T-helper 22 cell (primary cell): Measurements from ENCODE around the gene ZNF138.
"Not testable (repeated sequence)": the region's sequence is repeated elsewhere in the genome, so short reads cannot be mapped to it uniquely, and the experiment has no call there.

Experiments
- DNase-seq: peaks from one replicate; pipeline ENCODE4 v3.0.0-alpha.2; 2020; ENCODE audit warnings: low read depth

The ZNF138 gene

DNA sequence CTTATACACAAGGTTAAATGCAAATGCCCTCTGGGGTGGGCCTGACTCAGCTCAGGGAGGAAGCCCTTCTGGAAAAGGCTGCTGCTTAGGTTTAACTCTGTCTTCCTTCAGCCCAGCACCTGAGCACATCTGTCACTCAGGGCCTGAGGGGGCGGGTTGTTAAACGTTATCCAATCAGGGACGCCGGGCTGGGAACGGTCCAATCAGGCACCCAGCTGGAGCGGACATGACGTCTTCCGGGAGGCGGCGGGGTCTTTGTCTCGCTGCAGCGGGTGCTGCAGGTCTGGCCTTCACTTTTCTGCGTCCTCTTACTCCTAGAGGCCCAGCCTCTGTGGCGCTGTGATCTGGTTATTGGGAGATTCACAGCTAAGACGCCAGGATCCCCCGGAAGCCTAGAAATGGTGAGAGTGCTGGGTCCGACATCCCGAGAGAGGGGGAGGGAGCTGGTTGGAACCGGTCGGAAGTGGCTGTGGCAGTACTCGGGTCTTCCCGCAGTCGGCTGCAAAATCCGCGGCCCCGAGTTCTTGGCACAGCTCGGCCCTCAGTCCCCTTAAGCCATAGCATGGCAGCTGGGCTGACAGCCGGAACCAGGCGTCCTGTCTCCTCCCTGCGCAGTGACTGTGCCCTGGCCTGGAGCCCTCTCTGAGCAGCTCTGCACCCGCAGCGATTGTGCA is at the start of gene ZNF138:
ZNF138 (plus strand) TSS at position 258 of the 674 bp plus-strand sequence; CDS start at position 399, 141 bp downstream.
- DNase-seq = peak; percentile 85

DNA sequence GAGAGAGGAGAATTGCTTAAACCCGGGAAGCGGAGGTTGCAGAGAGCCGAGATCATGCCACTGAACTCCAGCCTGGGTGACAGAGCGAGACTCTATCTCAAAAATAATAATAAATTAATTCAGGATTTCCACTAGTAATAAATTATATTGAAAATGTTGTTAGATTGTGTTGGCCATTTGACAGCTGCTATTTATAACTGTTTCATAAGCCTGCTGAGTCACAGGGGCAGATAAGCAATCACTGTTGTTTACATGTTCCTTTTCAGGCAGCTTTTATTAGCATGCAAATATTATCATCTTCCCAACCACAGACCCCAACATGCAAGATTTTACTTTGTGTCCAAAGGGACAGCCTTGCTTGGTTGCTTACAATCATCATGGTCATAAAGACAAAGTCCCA is 49.5 kb upstream of the ZNF138 start:
- DNase-seq = no peak

GRCh38 chr7:64747802-64748201 is 46.4 kb upstream of the ZNF138 start:
- no peak for DNase-seq

- DNase-seq = no peak
Observed at GRCh38 chr7:64753032-64753431, 41.2 kb upstream of the ZNF138 start.

- no peak for DNase-seq
Observed at GRCh38 chr7:64755865-64756264, 38.4 kb upstream of the ZNF138 start.

DNA sequence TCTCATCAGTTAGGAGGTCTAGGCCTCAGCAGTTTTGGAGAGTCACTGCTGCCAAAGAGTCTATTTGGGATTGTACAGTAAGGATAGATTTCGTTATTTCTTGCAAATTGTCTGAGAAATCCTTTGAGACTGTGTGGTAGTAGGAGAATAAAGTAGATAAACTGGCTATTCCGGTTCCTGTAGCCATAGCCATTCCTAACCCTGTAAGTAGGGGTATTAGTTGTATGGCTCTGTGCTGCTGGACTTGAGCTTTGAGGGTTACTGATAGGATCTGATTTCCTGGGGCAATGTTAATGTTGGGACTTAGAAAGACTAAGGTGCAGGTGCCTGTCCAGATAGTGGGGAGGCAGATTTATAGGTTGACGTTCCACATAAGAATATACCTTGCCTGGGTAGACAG is 36.1 kb upstream of the ZNF138 start:
- no peak for DNase-seq

DNA sequence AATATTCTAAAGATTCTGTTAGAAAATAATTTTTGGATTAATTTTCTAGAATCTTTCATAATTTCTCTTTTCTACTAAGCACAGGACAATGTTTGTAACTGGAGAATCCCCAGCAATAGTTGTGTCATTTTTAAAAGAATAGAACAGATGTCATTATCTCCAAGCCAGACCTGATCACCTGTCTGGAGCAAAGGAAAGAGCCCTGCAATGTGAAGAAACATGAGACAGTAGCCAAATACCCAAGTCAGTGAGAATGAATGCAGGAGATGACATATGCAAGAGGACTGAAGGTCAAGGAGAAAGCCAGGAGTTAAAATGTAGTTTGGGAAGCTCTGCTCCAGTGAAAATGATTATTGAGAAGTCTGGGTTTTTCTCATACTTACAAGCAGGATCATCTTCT is 25.4 kb upstream of the ZNF138 start:
- DNase-seq = no peak

- no peak for DNase-seq
Observed at GRCh38 chr7:64774204-64774842, 19.9 kb upstream of the ZNF138 start.

DNA sequence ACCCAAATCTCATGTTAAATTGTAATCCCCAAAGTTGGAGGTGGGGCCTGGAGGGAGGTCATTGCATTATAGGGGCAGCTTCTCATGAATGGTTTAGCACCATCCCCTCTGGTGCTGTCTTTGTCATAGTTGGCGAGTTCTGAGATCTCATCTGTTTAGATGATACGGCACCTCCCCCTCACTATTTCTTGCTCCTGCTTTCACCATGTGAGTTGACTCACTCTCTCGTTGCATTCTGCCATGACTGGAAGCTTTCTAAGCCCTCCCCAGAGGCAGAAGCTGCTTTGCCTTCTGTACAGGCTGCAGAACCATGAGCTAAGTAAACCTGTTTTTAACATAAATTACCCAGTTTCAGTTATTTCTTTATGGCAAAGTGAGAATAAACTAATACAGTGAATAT is 18.9 kb upstream of the ZNF138 start:
- DNase-seq = no peak

- DNase-seq = not testable (repeated sequence)
Observed at GRCh38 chr7:64784842-64785241, 9.4 kb upstream of the ZNF138 start.

DNA sequence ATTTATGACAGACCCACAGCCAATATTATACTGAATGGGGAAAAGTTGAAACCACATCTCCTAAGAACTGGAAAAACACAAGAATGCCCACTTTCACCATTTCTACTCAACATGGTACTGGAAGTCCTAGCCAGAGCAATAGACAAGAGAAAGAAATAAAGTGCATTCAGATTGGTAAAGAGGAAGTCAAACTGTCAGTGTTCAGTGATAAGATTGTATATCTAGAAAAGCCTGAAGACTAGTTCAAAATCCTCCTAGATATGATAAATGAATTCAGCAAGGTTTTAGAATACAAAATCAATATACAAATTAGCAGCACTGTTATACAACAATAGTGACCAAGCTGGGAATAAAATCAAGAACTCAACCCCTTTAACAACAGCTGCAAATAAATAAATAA is 6.9 kb upstream of the ZNF138 start:
- DNase-seq = no peak

DNA sequence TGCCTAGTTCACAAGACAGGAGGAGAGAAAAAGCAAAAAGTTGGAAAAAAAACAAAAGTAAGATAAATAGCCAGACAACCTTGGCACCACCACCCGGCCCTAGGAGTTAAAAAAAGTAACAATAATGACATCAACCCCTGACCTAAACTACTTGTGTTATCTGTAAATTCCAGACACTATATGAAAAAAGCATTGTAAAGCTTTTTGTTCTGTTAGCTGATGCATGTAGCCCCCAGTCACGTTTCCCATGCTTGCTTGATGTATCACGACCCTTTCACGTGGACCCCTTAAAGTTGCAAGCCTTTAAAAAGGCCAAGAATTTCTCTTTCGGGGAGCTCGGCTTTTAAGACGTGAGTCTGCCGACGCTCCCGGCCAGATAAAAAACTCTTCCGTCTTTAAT is 5.0 kb upstream of the ZNF138 start:
- not testable (repeated sequence) for DNase-seq

GRCh38 chr7:64793106-64793755 is 997 bp upstream of the ZNF138 start:
- DNase-seq = no peak

DNA sequence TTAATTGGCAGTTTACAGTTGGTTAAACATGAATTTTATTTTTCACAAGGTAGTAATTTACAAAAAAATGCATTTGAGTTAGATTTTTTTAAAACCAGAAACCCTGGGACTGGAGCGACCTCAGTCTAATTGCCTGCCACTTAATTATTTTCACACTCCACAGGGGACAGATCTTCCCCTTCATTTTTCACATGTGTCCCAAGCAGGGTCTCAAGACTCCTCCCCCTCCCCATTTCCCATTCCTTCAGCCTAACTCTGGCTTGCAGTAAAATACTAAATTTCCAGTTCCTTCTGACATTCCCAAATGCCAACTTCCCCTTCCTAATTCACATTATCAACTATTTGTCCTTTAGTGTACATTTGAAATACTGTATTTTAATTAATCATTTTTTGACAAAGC is 948 bp downstream of the ZNF138 start:
- no peak for DNase-seq

- DNase-seq = not testable (repeated sequence)
Observed at GRCh38 chr7:64799169-64799568, 4.9 kb downstream of the ZNF138 start.

DNA sequence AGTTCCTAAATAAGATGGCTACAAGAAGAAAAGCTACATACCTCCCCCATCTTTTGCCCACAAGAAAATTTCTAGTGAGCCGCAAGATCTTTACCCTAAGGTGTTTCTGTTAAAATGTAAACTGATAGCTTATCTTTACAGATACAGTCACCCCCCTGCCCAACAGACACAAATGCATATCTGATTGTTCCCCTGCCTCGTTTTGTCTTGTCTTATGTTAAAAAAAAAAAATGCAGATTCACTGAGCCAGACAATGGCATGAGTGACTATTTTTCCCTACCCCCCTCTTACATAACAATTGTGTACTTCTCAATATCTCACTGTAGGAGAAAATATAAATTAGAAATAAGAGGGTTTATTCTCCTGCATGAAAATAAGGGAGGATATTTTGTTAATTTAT is 8.5 kb downstream of the ZNF138 start:
- no peak for DNase-seq

- no peak for DNase-seq
Observed at GRCh38 chr7:64807731-64808365, 13.6 kb downstream of the ZNF138 start.

GRCh38 chr7:64811767-64812166 is 17.5 kb downstream of the ZNF138 start:
- DNase-seq = no peak

GRCh38 chr7:64830926-64831325 is 36.7 kb downstream of the ZNF138 start:
- DNase-seq = no peak

- no peak for DNase-seq
Observed at GRCh38 chr7:64832136-64832535, 37.9 kb downstream of the ZNF138 start.

DNA sequence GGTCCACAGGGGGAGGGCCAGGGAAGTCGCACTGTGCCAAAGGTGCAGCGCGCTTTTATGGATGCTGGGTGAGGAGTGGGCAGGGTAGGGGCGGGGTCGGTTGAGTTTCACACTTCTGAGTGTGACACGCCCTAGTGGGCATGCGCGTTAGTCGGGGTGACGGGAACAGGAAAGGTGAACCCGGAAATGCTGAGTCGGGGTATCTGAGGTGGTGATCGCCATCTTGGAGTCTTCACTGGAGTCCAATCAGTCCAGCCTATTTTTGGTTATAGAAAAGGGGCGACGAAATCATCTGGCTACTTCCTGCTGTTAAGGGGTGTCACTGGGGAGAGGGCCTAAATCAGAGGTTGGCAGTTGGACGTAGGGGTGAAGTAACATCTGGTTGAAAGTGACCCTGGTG is 40.8 kb downstream of the ZNF138 start:
- DNase-seq = no peak

DNA sequence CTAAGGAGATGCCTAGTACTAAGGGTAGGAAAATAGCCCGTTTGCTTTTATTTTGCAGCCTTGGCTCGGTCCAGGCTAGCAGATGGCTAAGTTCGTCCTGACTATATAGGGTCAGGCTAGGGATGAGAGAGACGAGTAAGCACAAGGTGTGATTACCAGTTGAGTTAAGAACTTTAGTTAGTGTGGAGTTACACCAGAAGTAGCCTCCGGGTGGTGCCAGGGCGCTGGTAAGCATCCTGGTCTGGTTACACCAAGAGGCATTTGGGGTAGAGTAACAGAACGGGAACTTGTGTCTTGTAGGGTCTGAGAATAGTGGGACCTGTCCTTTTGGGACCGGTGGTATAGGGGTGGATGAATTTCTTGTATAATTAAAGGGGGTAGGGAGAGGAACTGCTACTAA is 41.6 kb downstream of the ZNF138 start:
- not testable (repeated sequence) for DNase-seq

GRCh38 chr7:64838051-64838450 is 43.8 kb downstream of the ZNF138 start:
- DNase-seq = not testable (repeated sequence)
